Smooth muscle cell (in vitro differentiated cells): ENCODE results near the gene FKBP14. TPM values are rescaled to one million over a fixed set of nuclear protein-coding genes. Genes with fewer than 3 reads are reported as not detected.

Experiments used
- DNase-seq: peaks from one replicate; lab custom pipeline; 2025; ENCODE audit not compliant: unreplicated experiment; lab: John Stamatoyannopoulos, UW
- H2AFZ ChIP-seq: fragments of 200-600 bp; sonication (generic); 2 replicates; pipeline ENCODE4 v1.6.0; 2016; ENCODE audit warnings: antibody characterized with exemption, low read depth, mild to moderate bottlenecking
- H3F3A ChIP-seq: fragments of 200-600 bp; sonication (generic); 2 replicates; pipeline ENCODE4 v1.6.0; 2017; ENCODE audit warnings: antibody characterized with exemption, low read depth
- H3K27ac ChIP-seq: fragments of 200-600 bp; sonication (generic); 2 replicates; pipeline ENCODE4 v1.5.1; 2016; ENCODE audit warnings: low read depth, mild to moderate bottlenecking
- H3K27me3 ChIP-seq: fragments of 200-600 bp; sonication (generic); 2 replicates; pipeline ENCODE4 v1.6.1; 2016; ENCODE audit warnings: low read depth, mild to moderate bottlenecking
- H3K36me3 ChIP-seq: fragments of 200-600 bp; sonication (generic); 2 replicates; pipeline ENCODE4 v1.5.1; 2016; ENCODE audit warnings: low read depth
- H3K4me1 ChIP-seq: fragments of 200-600 bp; sonication (generic); 2 replicates; pipeline ENCODE4 v1.5.1; 2016; ENCODE audit warnings: low read depth
- H3K4me2 ChIP-seq: fragments of 200-600 bp; sonication (generic); 2 replicates; pipeline ENCODE4 v1.6.0; 2016; ENCODE audit warnings: mild to moderate bottlenecking
- H3K4me3 ChIP-seq: fragments of 200-600 bp; sonication (generic); 2 replicates; pipeline ENCODE4 v1.5.1; 2016; ENCODE audit warnings: mild to moderate bottlenecking
- H3K79me2 ChIP-seq: fragments of 200-600 bp; sonication (generic); 2 replicates; pipeline ENCODE4 v1.6.0; 2016; ENCODE audit warnings: low read depth, mild to moderate bottlenecking
- H3K9ac ChIP-seq: fragments of 200-600 bp; sonication (generic); 2 replicates; pipeline ENCODE4 v1.6.0; 2016; ENCODE audit warnings: low read depth
- H3K9me3 ChIP-seq: fragments of 200-600 bp; sonication (generic); replicated peaks from 2 replicates; pipeline ENCODE4 v1.5.1; 2016; ENCODE audit warnings: low read depth
- H4K20me1 ChIP-seq: fragments of 200-600 bp; sonication (generic); 2 replicates; pipeline ENCODE4 v1.6.0; 2016; ENCODE audit warnings: low read depth
- WGBS: methylation state at CpG from one replicate; pipeline ENCODE4 v1.1.7; 2016; ENCODE audit warnings: low lambda C conversion rate; 5-methylcytosine and 5-hydroxymethylcytosine counted together
- polyA plus RNA-seq: library from polyadenylated mRNA; unstranded; fragments of >200 nt; fragmentation: Nextera tagmentation; extraction: Ambion mirVana; gene quantifications from 2 replicates; pipeline ENCODE4 v1.2.1, GENCODE V29; 2016
- total RNA-seq: library from RNA; depleted of rRNA; stranded (reverse); fragments of >200 nt; gene quantifications from 2 replicates; pipeline ENCODE4 v1.2.3, GENCODE V29; 2014
- TF ChIP-seq, protein P1 (sequence below): fragments of 200-600 bp; sonication (generic); IDR thresholded peaks from 2 replicates; pipeline ENCODE4 v1.5.1; 2017; ENCODE audit warnings: borderline replicate concordance, mild to moderate bottlenecking, antibody characterized with exemption; ENCODE audit not compliant: insufficient read depth, poor library complexity, severe bottlenecking

Gene FKBP14
- total and polyA plus RNA-seq, 2 experiments from 2014 or later: 90.1 to 111 TPM

DNA sequence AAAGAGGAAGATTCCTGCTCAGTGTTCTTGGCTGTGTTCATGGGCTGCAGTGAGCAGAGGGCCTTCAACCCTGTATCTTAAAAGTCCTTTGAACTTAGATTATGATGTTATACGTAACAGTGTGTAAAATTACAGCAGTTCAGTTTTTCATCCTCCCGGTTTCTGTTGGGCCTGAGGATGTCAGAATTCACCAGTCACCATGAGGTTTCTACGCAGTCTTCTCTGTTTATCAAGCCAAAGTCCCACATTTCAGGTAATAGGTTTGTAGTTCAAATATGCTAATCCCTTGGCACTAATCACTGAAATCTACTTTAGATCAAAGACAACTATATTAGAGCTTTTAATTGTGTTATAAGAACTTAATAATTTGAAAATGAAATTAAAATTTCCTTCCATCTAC is 26.6 kb upstream of the FKBP14 start:
- no peak for DNase-seq
- no peaks in the 10 kb centered on the region for H4K20me1 ChIP-seq
- H3K9ac ChIP-seq: no peak overlapping the region
- no peak overlapping the region for H3K4me3 ChIP-seq
- H3K4me2 ChIP-seq: no peak overlapping the region
- H3K27me3 ChIP-seq: no peaks in the 10 kb centered on the region
- 100% methylated on average over 3 of the region's 3 CpGs for WGBS
- H3K27ac ChIP-seq: no peak overlapping the region
- no peaks in the 10 kb centered on the region for H3K79me2 ChIP-seq
- H3F3A ChIP-seq: no peaks in the 10 kb centered on the region
- no peaks in the 10 kb centered on the region for H3K9me3 ChIP-seq
- no peak overlapping the region for H2AFZ ChIP-seq
- TF ChIP-seq, protein P1, sequence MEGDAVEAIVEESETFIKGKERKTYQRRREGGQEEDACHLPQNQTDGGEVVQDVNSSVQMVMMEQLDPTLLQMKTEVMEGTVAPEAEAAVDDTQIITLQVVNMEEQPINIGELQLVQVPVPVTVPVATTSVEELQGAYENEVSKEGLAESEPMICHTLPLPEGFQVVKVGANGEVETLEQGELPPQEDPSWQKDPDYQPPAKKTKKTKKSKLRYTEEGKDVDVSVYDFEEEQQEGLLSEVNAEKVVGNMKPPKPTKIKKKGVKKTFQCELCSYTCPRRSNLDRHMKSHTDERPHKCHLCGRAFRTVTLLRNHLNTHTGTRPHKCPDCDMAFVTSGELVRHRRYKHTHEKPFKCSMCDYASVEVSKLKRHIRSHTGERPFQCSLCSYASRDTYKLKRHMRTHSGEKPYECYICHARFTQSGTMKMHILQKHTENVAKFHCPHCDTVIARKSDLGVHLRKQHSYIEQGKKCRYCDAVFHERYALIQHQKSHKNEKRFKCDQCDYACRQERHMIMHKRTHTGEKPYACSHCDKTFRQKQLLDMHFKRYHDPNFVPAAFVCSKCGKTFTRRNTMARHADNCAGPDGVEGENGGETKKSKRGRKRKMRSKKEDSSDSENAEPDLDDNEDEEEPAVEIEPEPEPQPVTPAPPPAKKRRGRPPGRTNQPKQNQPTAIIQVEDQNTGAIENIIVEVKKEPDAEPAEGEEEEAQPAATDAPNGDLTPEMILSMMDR: no peak
- no peaks in the 10 kb centered on the region for H3K4me1 ChIP-seq
- peaks cover 16% of the 10 kb centered on the region for H3K36me3 ChIP-seq

DNA sequence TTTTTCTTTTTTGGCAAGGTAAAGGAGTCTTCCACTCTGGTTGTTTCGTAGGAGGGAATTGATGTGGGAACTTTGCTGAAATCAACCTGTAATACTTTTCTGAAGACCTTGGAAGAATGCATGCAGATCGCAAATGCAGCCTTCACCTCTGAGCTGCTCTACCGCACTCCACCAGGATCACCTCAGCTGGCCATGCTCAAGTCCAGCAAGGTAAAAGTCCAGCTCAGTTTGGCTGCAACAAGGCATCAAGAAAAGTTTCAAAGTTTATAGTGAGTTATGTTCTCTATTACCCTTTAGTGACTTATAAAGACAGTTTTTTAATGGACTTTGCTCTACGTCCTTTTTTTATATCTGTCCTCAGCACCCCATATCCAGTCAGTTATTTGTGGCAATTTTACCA is 22.7 kb upstream of the FKBP14 start:
- Histone ChIP-seq H3K27me3 (no peaks in the 10 kb centered on the region), H4K20me1 (peaks cover 19% of the 10 kb centered on the region), H3K27ac (no peak overlapping the region), H3K9ac (no peak overlapping the region), H3K79me2 (no peaks in the 10 kb centered on the region), H3K9me3 (no peaks in the 10 kb centered on the region), H3F3A (no peaks in the 10 kb centered on the region), H3K36me3 (peaks cover 3% of the 10 kb centered on the region), H3K4me3 (no peak overlapping the region), H3K4me2 (no peak overlapping the region), H3K4me1 (no peaks in the 10 kb centered on the region), H2AFZ (no peak overlapping the region)
- 99% methylated on average over 4 of the region's 4 CpGs for WGBS
- no peak for DNase-seq
- TF ChIP-seq, protein P1: no peak

DNA sequence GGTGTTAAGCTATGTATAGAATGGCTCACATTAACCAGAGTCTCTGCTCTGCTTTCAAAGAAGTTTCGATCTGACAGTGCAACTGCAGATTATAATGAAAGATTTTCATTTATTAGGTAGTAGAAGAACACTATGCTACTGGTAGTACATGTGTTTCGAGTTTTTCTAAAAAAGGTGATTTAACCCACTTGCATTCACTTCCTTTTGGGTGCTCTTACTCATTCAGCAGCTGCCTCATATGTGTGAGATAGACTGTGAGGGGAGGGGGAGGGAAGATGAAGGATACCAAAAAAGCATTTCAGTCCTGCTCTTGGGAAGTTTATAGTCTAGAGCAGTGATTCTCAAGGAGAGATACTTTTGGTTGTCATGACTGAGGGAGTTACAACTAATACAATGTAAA is 22.1 kb upstream of the FKBP14 start:
- Histone ChIP-seq H3K9ac (no peak overlapping the region), H3K4me1 (no peaks in the 10 kb centered on the region), H2AFZ (no peak overlapping the region), H3K79me2 (peaks cover 2% of the 10 kb centered on the region), H3K27me3 (no peaks in the 10 kb centered on the region), H3K36me3 (peaks cover 3% of the 10 kb centered on the region), H3K4me2 (no peak overlapping the region), H3F3A (no peaks in the 10 kb centered on the region), H3K4me3 (no peak overlapping the region), H4K20me1 (peaks cover 25% of the 10 kb centered on the region), H3K9me3 (no peaks in the 10 kb centered on the region), H3K27ac (no peak overlapping the region)
- TF ChIP-seq, protein P1: no peak
- DNase-seq: no peak
- 95% methylated on average over 2 of the region's 2 CpGs for WGBS

- 90% methylated on average over 2 of the region's 2 CpGs for WGBS
These were observed 20.6 kb upstream of the FKBP14 start for GRCh38 chr7:30047124-30047523.

More at GRCh38 chr7:30047124-30047523, 20.6 kb upstream of the FKBP14 start:
- H3K4me2 ChIP-seq: no peak overlapping the region
- DNase-seq: no peak
- H3K4me3 ChIP-seq: no peak overlapping the region
- H3F3A ChIP-seq: no peaks in the 10 kb centered on the region
- peaks cover 3% of the 10 kb centered on the region for H3K36me3 ChIP-seq
- H3K9ac ChIP-seq: no peak overlapping the region
- no peak overlapping the region for H2AFZ ChIP-seq
- H3K79me2 ChIP-seq: peaks cover 17% of the 10 kb centered on the region
- TF ChIP-seq, protein P1: no peak
- H3K9me3 ChIP-seq: no peaks in the 10 kb centered on the region
- peaks cover 40% of the 10 kb centered on the region for H4K20me1 ChIP-seq
- H3K4me1 ChIP-seq: no peaks in the 10 kb centered on the region
- H3K27me3 ChIP-seq: no peaks in the 10 kb centered on the region
- H3K27ac ChIP-seq: no peak overlapping the region
